ENCODE measurements around the gene BMX. TPM values are rescaled to one million over a fixed set of nuclear protein-coding genes. Genes with fewer than 3 reads are reported as not detected.

The BMX gene
- polyA plus RNA-seq, 2 donors, result 0.22 to 0.33 TPM

Other genes starting within 250 kb of the BMX start
- gene ASB9, start 230.7 kb upstream of the BMX start, polyA plus RNA-seq, result under 1 TPM; 0.65 to 0.88 TPM
- not detected for gene ASB11, start 185.2 kb upstream of the BMX start, polyA plus RNA-seq
- 1 to 10 TPM; 8.4 to 8.7 TPM for gene PIGA, start 165.3 kb upstream of the BMX start, polyA plus RNA-seq
- gene VEGFD, start 116.4 kb upstream of the BMX start, polyA plus RNA-seq, result under 1 TPM; 0.56 to 0.57 TPM
- 10 to 100 TPM; 17.0 to 38.1 TPM for gene PIR, start 7.5 kb upstream of the BMX start, polyA plus RNA-seq
- gene ACE2, start 100.2 kb downstream of the BMX start, polyA plus RNA-seq, result 1 to 10 TPM; 1.7 to 3.1 TPM
- gene CLTRN, start 164.0 kb downstream of the BMX start, polyA plus RNA-seq, result under 1 TPM; 0.38 to 0.49 TPM
- gene CA5B, start 237.5 kb downstream of the BMX start, polyA plus RNA-seq, result 1 to 10 TPM; 1.5 to 1.6 TPM